ENCODE results near the gene TMEM229B. TPM values are rescaled to one million over a fixed set of nuclear protein-coding genes. Genes with fewer than 3 reads are reported as not detected.
A peak's percentile ranks its signal among the peaks of the same experiment; 100 is the strongest.

The TMEM229B gene
- polyA plus RNA-seq, 3 donors = 10.2 to 18.7 (median 17.3) TPM

GRCh38 chr14:67514650-67515385, 26.3 kb upstream of the TMEM229B start:
- peak overlapping the region; percentile 61 to 78 (median 69) for H3K4me3 ChIP-seq (replicated peaks in 1 of 3; ENCODE audit: low read depth in 2 of 3, low read length in 3 of 3)
- Mint-ChIP-seq H3K4me1 (peaks cover 51% of the 10 kb centered on the region), H3K9me3 (no peaks in the 10 kb centered on the region), H3K36me3 (no peaks in the 10 kb centered on the region), H3K4me3 (peak overlapping the region; percentile 92 to 94), H3K27ac (peak overlapping the region in 5 of 7 donors; percentile 40 to 82 (median 74)), H3K27me3 (ENCODE audit: low read depth in 3 of 3) (peaks cover 10 to 45% (median 24%) of the 10 kb centered on the region in 3 donors)
- H4K20me1 ChIP-seq (ENCODE audit: insufficient read depth, low read length) = no peaks in the 10 kb centered on the region
- no peaks in the 10 kb centered on the region for H3K9me3 ChIP-seq (replicated peaks in 1 of 2; ENCODE audit: control insufficient read depth in 1 of 2, insufficient read depth in 1 of 2, low read length in 2 of 2)
- H3K36me3 ChIP-seq (replicated peaks in 1 of 2; ENCODE audit: control insufficient read depth in 1 of 2, insufficient read depth in 2 of 2, low read length in 2 of 2) = no peaks in the 10 kb centered on the region
- H3K79me2 ChIP-seq (ENCODE audit: insufficient read depth, low read length) = no peaks in the 10 kb centered on the region
- H3K4me1 ChIP-seq (ENCODE audit: control insufficient read depth in 1 of 2, insufficient read depth in 2 of 2, low read length in 2 of 2) = peaks cover 25 to 44% of the 10 kb centered on the region in 2 donors
- intact Hi-C loops (cut with micrococcal nuclease) = no loop called here
- peak overlapping the region; percentile 19 to 54 for H3K27ac ChIP-seq (ENCODE audit: low read depth in 1 of 2, low read length in 2 of 2)
- no peak for TF ChIP-seq CTCF (IDR thresholded peaks at IDR 0.05)
- peak overlapping the region; percentile 93 for H2AFZ ChIP-seq (ENCODE audit: insufficient read depth, low read depth, low read length, poor library complexity, severe bottlenecking)
- H3K9ac ChIP-seq (ENCODE audit: insufficient read depth, low read length, poor library complexity, severe bottlenecking) = peak overlapping the region; percentile 72
- peak overlapping the region; percentile 83 for H3K4me2 ChIP-seq (replicated peaks; ENCODE audit: extremely low read depth, low read length, poor library complexity, severe bottlenecking)
- WGBS (ENCODE audit: insufficient coverage) = under 1% methylated on average over 67 of the region's 75 CpGs
- DNase-seq = peak; percentile 51 to 64 (median 60)
- H3K27me3 ChIP-seq (ENCODE audit: control insufficient read depth in 2 of 2, insufficient read depth in 2 of 2, low read length in 2 of 2) = peaks cover 0 to 8% of the 10 kb centered on the region in 2 donors

DNA sequence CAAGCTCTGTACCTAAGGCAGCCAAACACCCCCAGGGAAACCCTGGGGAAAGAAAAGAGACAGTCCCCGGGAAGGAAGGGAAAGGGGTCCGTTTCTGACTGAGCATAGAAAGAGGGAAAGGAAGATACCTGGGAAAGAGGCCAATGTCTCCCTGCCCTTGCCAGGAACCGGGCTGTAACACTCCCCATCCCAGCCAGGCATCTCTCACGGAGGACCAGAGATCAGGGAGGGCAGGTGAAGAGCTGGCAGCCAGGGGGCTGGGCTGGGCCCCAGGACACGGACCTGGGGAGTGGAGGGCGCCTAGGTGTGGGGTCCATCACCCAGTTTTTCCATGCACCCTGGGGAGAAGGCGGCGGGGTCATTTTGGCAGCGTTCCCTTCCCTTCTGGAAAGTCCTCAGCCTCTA, 25.7 kb upstream of the TMEM229B start:
- Histone ChIP-seq H2AFZ (ENCODE audit: insufficient read depth, low read depth, low read length, poor library complexity, severe bottlenecking) (peak overlapping the region; percentile 93), H3K4me2 (replicated peaks; ENCODE audit: extremely low read depth, low read length, poor library complexity, severe bottlenecking) (peak overlapping the region; percentile 83)

More for the DNA sequence above, 25.7 kb upstream of the TMEM229B start:
- Mint-ChIP-seq H3K27ac (peak overlapping the region in 2 of 7 donors; percentile 40 to 80), H3K36me3 (no peaks in the 10 kb centered on the region), H3K27me3 (ENCODE audit: low read depth in 3 of 3) (peaks cover 8 to 43% (median 23%) of the 10 kb centered on the region in 3 donors), H3K4me1 (peaks cover 57% of the 10 kb centered on the region), H3K9me3 (no peaks in the 10 kb centered on the region), H3K4me3 (peak overlapping the region; percentile 92 to 94)
- Histone ChIP-seq H3K79me2 (ENCODE audit: insufficient read depth, low read length) (no peaks in the 10 kb centered on the region), H3K4me1 (ENCODE audit: control insufficient read depth in 1 of 2, insufficient read depth in 2 of 2, low read length in 2 of 2) (peaks cover 28 to 44% of the 10 kb centered on the region in 2 donors), H3K27me3 (ENCODE audit: control insufficient read depth in 2 of 2, insufficient read depth in 2 of 2, low read length in 2 of 2) (peaks cover 0 to 8% of the 10 kb centered on the region in 2 donors), H3K4me3 (replicated peaks in 1 of 3; ENCODE audit: low read depth in 2 of 3, low read length in 3 of 3) (peak overlapping the region; percentile 61 to 78 (median 69)), H3K9me3 (replicated peaks in 1 of 2; ENCODE audit: control insufficient read depth in 1 of 2, insufficient read depth in 1 of 2, low read length in 2 of 2) (no peaks in the 10 kb centered on the region), H3K27ac (ENCODE audit: low read depth in 1 of 2, low read length in 2 of 2) (peak overlapping the region in 1 of 2 donors; percentile 54), H3K36me3 (replicated peaks in 1 of 2; ENCODE audit: control insufficient read depth in 1 of 2, insufficient read depth in 2 of 2, low read length in 2 of 2) (no peaks in the 10 kb centered on the region), H3K9ac (ENCODE audit: insufficient read depth, low read length, poor library complexity, severe bottlenecking) (peak overlapping the region; percentile 72), H4K20me1 (ENCODE audit: insufficient read depth, low read length) (no peaks in the 10 kb centered on the region)
- DNase-seq = no peak
- no peak for TF ChIP-seq CTCF (IDR thresholded peaks at IDR 0.05)
- intact Hi-C loops (cut with micrococcal nuclease) = no loop called here
- WGBS (ENCODE audit: insufficient coverage) = 82% methylated on average over 5 of the region's 9 CpGs
